K562 (cell line): Measurements from ENCODE around the gene DCAF15.

Experiments
- BACH1 ChIP-seq: fragments of 200-800 bp; sonication (Bioruptor generic); IDR thresholded peaks from 2 replicates; pipeline ENCODE4 v1.6.1; 2016; ENCODE audit warnings: missing genetic modification characterization, missing compliant biosample characterization
- CHD2 ChIP-seq: IDR thresholded peaks from 2 replicates; pipeline ENCODE4 v1.6.1; 2011; ENCODE audit warnings: low read depth, low read length
- CTCF ChIP-seq, 3 experiments: IDR thresholded peaks in 2 of 3; conservative IDR thresholded peaks in 1 of 3; 2 replicates each; pipeline ENCODE4 v1.5.1; 2011 to 2012; ENCODE audit warnings: low read length in 3 of 3, mild to moderate bottlenecking in 3 of 3, control low read depth in 2 of 3, improper control_type of control experiment in 1 of 3, inconsistent platforms in 1 of 3, low read depth in 1 of 3, mixed read lengths in 1 of 3, moderate library complexity in 1 of 3; ENCODE audit not compliant: insufficient read depth in 2 of 3
- SRSF1 ChIP-seq: fragments of 200-400 bp; formaldehyde crosslinking; IDR thresholded peaks from 2 replicates; pipeline ENCODE4 v1.6.1; 2017; ENCODE audit warnings: mild to moderate bottlenecking, low read depth, low read length, moderate library complexity
- ZFP30 ChIP-seq: fragments of 250-450 bp; sonication (Bioruptor Pico); IDR thresholded peaks from 2 replicates; pipeline ENCODE4 v1.8.0; 2022; ENCODE audit warnings: moderate library complexity, mild to moderate bottlenecking, inconsistent platforms, borderline replicate concordance
- ZNF140 ChIP-seq: fragments of 250-450 bp; sonication (Bioruptor Pico); IDR thresholded peaks from 2 replicates; pipeline ENCODE4 v1.8.0; 2021; ENCODE audit warnings: moderate library complexity, mild to moderate bottlenecking, inconsistent platforms
- ZNF408 ChIP-seq: fragments of 250-450 bp; sonication (Bioruptor Pico); IDR thresholded peaks from 2 replicates; pipeline ENCODE4 v1.4.0; 2020; ENCODE audit warnings: low read depth, mild to moderate bottlenecking, moderate library complexity
- TF ChIP-seq, protein P1 (sequence below): sonication (generic); formaldehyde crosslinking; IDR thresholded peaks from 2 replicates; pipeline ENCODE4 v1.5.0; 2020; ENCODE audit warnings: missing genetic modification reagents
- TF ChIP-seq, protein P2 (sequence below): fragments of 450-650 bp; IDR thresholded peaks from 2 replicates; pipeline ENCODE4 v1.6.1; 2016; ENCODE audit warnings: borderline replicate concordance
- TF ChIP-seq, protein P3 (sequence below): fragments of 250-450 bp; sonication (Bioruptor Pico); IDR thresholded peaks from 2 replicates; pipeline ENCODE4 v1.5.0; 2020; ENCODE audit warnings: mild to moderate bottlenecking

DNA sequence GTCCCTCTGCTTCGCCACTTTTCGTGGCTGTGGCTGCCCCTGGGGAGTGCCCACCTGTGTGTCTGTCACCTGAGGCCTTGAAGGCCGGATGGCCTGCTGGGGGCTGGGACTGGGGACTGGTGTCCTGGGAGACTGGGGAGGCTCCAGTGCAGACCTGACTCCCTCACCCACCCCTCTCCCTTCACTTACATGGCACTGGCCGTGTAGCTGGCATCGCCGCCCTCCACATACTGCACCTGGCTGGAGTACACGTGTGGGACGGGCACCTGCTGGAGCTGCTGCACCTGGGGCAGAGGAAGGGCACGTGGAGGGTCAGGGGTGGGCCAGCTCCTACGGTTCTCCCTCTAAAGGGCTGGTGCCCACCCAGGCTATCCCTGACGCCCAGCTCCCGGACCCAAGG is 25.5 kb downstream of the DCAF15 start:
- TF ChIP-seq SRSF1 (no peak), CTCF (IDR thresholded peaks at IDR 0.05 in 2 of 3, conservative IDR thresholded peaks at IDR 0.05 in 1 of 3; ENCODE audit: insufficient read depth in 2 of 3, low read depth in 1 of 3, low read length in 3 of 3) (no peak), ZNF408 (CRISPR knock-in tag) (no peak), ZNF140 (CRISPR knock-in tag) (no peak), CHD2 (no peak), BACH1 (no peak), ZFP30 (CRISPR knock-in tag) (no peak)
- TF ChIP-seq, protein P1, sequence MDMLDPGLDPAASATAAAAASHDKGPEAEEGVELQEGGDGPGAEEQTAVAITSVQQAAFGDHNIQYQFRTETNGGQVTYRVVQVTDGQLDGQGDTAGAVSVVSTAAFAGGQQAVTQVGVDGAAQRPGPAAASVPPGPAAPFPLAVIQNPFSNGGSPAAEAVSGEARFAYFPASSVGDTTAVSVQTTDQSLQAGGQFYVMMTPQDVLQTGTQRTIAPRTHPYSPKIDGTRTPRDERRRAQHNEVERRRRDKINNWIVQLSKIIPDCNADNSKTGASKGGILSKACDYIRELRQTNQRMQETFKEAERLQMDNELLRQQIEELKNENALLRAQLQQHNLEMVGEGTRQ (CRISPR knock-in tag), result no peak
- TF ChIP-seq, protein P2, sequence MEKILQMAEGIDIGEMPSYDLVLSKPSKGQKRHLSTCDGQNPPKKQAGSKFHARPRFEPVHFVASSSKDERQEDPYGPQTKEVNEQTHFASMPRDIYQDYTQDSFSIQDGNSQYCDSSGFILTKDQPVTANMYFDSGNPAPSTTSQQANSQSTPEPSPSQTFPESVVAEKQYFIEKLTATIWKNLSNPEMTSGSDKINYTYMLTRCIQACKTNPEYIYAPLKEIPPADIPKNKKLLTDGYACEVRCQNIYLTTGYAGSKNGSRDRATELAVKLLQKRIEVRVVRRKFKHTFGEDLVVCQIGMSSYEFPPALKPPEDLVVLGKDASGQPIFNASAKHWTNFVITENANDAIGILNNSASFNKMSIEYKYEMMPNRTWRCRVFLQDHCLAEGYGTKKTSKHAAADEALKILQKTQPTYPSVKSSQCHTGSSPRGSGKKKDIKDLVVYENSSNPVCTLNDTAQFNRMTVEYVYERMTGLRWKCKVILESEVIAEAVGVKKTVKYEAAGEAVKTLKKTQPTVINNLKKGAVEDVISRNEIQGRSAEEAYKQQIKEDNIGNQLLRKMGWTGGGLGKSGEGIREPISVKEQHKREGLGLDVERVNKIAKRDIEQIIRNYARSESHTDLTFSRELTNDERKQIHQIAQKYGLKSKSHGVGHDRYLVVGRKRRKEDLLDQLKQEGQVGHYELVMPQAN, result no peak
- TF ChIP-seq, protein P3, sequence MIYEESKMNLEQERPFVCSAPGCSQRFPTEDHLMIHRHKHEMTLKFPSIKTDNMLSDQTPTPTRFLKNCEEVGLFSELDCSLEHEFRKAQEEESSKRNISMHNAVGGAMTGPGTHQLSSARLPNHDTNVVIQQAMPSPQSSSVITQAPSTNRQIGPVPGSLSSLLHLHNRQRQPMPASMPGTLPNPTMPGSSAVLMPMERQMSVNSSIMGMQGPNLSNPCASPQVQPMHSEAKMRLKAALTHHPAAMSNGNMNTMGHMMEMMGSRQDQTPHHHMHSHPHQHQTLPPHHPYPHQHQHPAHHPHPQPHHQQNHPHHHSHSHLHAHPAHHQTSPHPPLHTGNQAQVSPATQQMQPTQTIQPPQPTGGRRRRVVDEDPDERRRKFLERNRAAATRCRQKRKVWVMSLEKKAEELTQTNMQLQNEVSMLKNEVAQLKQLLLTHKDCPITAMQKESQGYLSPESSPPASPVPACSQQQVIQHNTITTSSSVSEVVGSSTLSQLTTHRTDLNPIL (CRISPR knock-in tag), result no peak
